Forelimb muscle (tissue), 1 donor: ENCODE measurements around the gene DBX2. TPM values are rescaled to one million over a fixed set of nuclear protein-coding genes. Genes with fewer than 3 reads are reported as not detected.
"Not testable (repeated sequence)": the region's sequence is repeated elsewhere in the genome, so short reads cannot be mapped to it uniquely, and the experiment has no call there.

Source experiments
- DNase-seq: peaks from one replicate; pipeline ENCODE4 v3.0.0-alpha.2; 2013; ENCODE audit warnings: low read depth
- polyA plus RNA-seq: library from polyadenylated mRNA; unstranded; fragments of 120-200 nt; gene quantifications from one replicate; pipeline ENCODE4 v1.2.1, GENCODE V29; 2013; ENCODE audit not compliant: insufficient read length

The DBX2 gene
- polyA plus RNA-seq, 1 donor = 0.16 TPM

GRCh38 chr12:45010059-45010458 is 40.8 kb downstream of the DBX2 start:
- no peak for DNase-seq

- DNase-seq = no peak
Measured at GRCh38 chr12:45008211-45008610, 42.7 kb downstream of the DBX2 start.

- DNase-seq = no peak
Measured at GRCh38 chr12:44999355-44999754, 51.5 kb downstream of the DBX2 start.

DNA sequence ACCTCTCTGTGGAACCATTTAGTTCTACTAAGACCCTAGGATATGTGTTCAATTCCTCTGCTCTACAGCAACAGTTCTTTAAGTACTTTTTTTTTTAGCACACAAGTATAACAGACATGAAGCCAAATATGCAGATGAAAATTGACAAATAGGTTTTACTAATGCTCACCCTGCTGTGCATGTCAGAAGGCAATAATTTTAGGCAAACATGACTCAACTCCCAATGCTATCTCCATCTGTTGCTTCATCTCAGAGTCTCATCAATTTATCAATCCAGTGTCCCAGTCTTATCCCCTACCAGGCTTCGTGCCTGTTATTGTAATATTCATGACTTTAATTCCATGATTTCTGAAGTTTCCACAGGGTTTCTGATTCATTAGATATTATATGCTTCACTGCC is 57.7 kb downstream of the DBX2 start:
- DNase-seq = no peak

DNA sequence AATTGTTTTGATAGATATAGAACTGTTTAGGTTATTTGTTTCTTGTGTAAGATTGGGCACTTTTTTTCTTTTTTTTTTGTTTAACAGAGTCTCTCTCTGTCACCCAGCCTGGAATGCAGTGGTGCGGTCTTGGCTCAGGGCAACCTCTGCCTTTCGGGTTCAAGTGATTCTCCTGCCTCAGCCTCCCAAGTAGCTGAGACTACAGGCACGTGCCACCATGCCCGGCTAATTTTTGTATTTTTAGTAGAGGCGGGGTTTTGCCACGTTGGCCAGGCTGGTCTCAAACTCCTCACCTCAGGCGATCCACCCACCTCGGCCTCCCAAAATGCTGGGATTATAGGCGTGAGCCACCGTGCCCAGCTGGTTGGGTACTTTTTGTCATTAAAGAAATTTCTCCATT is 66.0 kb downstream of the DBX2 start:
- not testable (repeated sequence) for DNase-seq

DNA sequence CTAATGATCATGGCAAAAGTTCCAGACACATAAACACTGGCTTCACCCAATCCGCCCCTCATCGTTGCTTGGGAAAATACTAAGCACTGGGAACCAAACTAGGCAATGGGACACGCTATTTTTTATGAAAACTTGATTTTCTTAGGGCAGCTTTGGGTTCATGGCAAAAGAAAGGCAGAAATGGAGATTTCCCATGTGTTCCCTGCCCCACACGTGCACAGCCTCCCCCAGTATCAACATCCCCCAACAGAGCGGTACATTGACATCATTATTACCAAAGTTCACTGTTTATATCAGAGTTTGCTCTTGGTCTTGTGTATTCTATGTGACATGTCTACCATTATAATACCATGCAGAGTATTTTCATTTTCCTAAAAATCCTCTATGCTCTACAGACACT is 71.0 kb downstream of the DBX2 start:
- no peak for DNase-seq

DNA sequence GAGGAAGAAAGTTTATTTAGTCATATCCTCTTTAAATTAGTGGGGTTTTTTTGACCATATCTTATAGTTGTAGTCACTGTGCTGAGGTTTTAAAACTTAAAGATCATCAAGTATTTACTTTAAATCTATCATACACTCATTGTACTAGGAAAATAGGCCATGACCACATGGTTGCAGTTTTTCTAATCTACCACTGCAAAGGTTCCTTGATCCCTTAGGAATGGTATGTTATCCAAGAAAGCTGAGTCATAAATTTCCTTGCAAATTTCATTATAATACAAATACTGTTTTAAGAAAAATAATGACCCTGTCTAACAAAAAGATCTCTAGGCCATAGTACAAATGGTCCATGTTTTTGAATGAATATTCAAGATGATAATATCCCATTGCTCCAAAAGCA is 74.7 kb downstream of the DBX2 start:
- DNase-seq = no peak

DNA sequence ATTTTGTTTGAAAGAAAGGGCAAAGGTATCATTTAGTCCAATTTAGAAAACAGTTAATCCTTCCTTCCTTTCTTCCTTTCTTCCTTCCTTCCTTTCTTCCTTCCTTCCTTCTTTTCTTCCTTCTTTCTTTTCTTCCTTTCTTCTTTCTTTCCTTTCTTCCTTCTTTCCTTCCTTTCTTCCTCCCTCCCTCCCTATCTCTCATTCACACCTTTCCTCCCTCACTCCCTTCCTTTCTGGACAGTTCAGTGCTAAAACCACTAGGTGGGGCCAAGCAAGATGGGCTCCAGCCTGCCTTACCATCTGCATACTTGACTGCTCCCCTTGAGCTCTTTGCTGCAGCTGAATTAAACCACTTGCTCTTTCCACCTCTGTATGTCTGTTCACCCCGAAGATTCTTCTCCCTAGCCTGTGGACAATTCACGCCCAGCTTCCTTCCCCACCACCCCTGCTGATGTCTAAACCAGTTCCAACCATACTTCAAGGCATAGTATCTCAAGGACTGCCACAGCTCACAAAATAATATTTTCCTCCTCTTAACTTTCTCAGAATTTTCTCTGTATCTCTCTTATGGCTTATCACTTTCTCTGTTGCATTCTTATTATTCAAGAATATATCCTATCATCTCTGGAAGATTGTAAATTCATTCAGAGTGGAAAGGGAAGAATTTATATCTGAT is 78.0 kb downstream of the DBX2 start:
- no peak for DNase-seq

- no peak for DNase-seq
Measured at GRCh38 chr12:44968965-44969364, 81.9 kb downstream of the DBX2 start.

Other genes starting within 250 kb of the DBX2 start
- gene NELL2, start 174.8 kb downstream of the DBX2 start, polyA plus RNA-seq = 0.35 TPM
- 58.2 TPM for gene ANO6, start 165.0 kb upstream of the DBX2 start, polyA plus RNA-seq